Calu3 (cell line): ENCODE results near the gene BCL2L1. TPM values are rescaled to one million over a fixed set of nuclear protein-coding genes. Genes with fewer than 3 reads are reported as not detected.

Experiments used
- BruUV-seq: library from RNA; stranded (reverse); fragments of 400-500 nt; replicated peaks from 2 replicates; lab custom pipeline; 2021; lab: Mats Ljungman, UMichigan
- CTCF ChIA-PET: fragments of 300-600 bp; sonication (Branson Sonifier 250); formaldehyde crosslinking; loops from one replicate; lab custom pipeline; 2022; ENCODE audit warnings: antibody characterized with exemption; lab: Charles Lee
- DNase-seq: peaks from one replicate; pipeline ENCODE4 v3.0.0; 2022
- H3K27ac Mint-ChIP-seq: one replicate; pipeline ENCODE4 v1.8.0; 2022; ENCODE audit warnings: mixed read lengths; ENCODE audit not compliant: unreplicated experiment
- H3K27me3 Mint-ChIP-seq: one replicate; pipeline ENCODE4 v1.8.0; 2022; ENCODE audit warnings: mixed read lengths; ENCODE audit not compliant: unreplicated experiment
- H3K36me3 Mint-ChIP-seq: one replicate; pipeline ENCODE4 v1.8.0; 2022; ENCODE audit warnings: mild to moderate bottlenecking, moderate library complexity, mixed read lengths; ENCODE audit not compliant: insufficient read depth, unreplicated experiment
- H3K4me1 Mint-ChIP-seq: one replicate; pipeline ENCODE4 v1.8.0; 2022; ENCODE audit warnings: mild to moderate bottlenecking, low read depth, mixed read lengths; ENCODE audit not compliant: unreplicated experiment
- H3K4me3 Mint-ChIP-seq: one replicate; pipeline ENCODE4 v1.8.0; 2022; ENCODE audit warnings: mild to moderate bottlenecking, low read depth, moderate library complexity, mixed read lengths; ENCODE audit not compliant: unreplicated experiment
- H3K9me3 Mint-ChIP-seq: one replicate; pipeline ENCODE4 v1.8.0; 2022; ENCODE audit warnings: low read depth, mixed read lengths; ENCODE audit not compliant: unreplicated experiment
- intact Hi-C: fragments of 100-400 bp; cut with micrococcal nuclease; formaldehyde crosslinking; loops from one replicate; pipeline ENCODE4 v1.10.0; 2022; ENCODE audit not compliant: unreplicated experiment
- total RNA-seq: library from RNA; stranded (reverse); gene quantifications from 2 replicates; pipeline ENCODE4 v1.2.3, GENCODE V29; 2022
- TF ChIP-seq, protein P1 (sequence below): fragments of 200-600 bp; IDR thresholded peaks from one replicate; pipeline ENCODE4 v1.8.0; 2022; ENCODE audit warnings: antibody characterized with exemption; ENCODE audit not compliant: unreplicated experiment

Gene BCL2L1
- total RNA-seq, 1 experiment from 2014 or later = 290 TPM

DNA sequence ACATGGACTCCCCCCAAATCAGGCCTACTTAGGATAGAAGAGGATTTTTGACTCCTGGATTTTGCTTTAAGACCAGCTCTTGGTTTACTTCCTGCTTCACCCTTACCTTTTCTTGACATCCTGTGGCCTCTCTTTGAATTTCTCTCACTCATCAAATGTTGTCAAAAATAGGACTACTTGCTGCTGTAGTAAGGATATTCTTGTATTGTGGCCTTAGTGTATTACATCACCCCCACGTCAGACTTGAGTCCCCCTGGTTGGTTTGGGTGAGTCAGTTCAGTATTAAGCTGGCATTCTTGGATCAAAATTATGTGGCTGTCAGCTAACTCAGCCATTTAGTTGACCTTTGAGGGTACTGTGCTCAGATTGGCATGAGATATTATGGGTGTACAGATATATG lies 17.5 kb upstream of the BCL2L1 start:
- Mint-ChIP-seq H3K4me3 (no peak overlapping the region), H3K27ac (no peak overlapping the region), H3K9me3 (no peaks in the 10 kb centered on the region), H3K4me1 (peaks cover 20% of the 10 kb centered on the region), H3K36me3 (peaks cover 12% of the 10 kb centered on the region), H3K27me3 (no peaks in the 10 kb centered on the region)
- TF ChIP-seq, protein P1, sequence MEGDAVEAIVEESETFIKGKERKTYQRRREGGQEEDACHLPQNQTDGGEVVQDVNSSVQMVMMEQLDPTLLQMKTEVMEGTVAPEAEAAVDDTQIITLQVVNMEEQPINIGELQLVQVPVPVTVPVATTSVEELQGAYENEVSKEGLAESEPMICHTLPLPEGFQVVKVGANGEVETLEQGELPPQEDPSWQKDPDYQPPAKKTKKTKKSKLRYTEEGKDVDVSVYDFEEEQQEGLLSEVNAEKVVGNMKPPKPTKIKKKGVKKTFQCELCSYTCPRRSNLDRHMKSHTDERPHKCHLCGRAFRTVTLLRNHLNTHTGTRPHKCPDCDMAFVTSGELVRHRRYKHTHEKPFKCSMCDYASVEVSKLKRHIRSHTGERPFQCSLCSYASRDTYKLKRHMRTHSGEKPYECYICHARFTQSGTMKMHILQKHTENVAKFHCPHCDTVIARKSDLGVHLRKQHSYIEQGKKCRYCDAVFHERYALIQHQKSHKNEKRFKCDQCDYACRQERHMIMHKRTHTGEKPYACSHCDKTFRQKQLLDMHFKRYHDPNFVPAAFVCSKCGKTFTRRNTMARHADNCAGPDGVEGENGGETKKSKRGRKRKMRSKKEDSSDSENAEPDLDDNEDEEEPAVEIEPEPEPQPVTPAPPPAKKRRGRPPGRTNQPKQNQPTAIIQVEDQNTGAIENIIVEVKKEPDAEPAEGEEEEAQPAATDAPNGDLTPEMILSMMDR = no peak
- BruUV-seq = no TSS peak
- DNase-seq = no peak
- intact Hi-C loops = no loop called here
- CTCF ChIA-PET = interaction anchor here (0.5 to 5.0 kb wide), 8 partner anchors 11 to 178 kb away, joined by 3 to 25 read pairs (median 4); partner anchors contain the start of gene BCL2L1

DNA sequence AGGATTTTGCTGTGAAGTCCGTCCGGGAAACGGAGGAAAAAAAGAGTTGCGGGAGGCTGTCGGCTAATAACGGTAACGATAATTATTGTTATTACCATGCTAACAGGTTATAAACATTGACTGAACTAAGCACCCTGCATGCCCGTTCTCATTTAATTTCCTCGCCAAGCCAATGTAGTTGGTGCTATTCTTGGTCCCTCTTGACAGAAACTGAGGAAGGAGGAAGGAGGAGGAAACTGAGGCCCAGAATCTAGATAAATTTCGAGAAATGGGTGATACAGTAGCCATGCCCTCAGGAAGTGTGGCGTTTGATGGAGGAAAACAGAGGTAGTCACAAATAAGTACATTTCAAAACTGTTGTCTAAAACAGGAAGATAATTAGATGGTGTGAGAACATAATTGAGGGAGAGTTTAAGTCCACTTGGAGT lies 16.9 kb upstream of the BCL2L1 start:
- intact Hi-C loops = no loop called here
- H3K4me3 Mint-ChIP-seq = no peak overlapping the region
- peaks cover 17% of the 10 kb centered on the region for H3K4me1 Mint-ChIP-seq
- peaks cover 6% of the 10 kb centered on the region for H3K36me3 Mint-ChIP-seq
- no peak for DNase-seq
- no peaks in the 10 kb centered on the region for H3K27me3 Mint-ChIP-seq
- TF ChIP-seq, protein P1 = no peak
- H3K27ac Mint-ChIP-seq = no peak overlapping the region
- no peaks in the 10 kb centered on the region for H3K9me3 Mint-ChIP-seq
- BruUV-seq = TSS peak; percentile 56
- CTCF ChIA-PET = interaction anchor here (0.6 to 5.0 kb wide), 9 partner anchors 12 to 177 kb away, joined by 3 to 25 read pairs (median 4); partner anchors contain the start of gene BCL2L1

DNA sequence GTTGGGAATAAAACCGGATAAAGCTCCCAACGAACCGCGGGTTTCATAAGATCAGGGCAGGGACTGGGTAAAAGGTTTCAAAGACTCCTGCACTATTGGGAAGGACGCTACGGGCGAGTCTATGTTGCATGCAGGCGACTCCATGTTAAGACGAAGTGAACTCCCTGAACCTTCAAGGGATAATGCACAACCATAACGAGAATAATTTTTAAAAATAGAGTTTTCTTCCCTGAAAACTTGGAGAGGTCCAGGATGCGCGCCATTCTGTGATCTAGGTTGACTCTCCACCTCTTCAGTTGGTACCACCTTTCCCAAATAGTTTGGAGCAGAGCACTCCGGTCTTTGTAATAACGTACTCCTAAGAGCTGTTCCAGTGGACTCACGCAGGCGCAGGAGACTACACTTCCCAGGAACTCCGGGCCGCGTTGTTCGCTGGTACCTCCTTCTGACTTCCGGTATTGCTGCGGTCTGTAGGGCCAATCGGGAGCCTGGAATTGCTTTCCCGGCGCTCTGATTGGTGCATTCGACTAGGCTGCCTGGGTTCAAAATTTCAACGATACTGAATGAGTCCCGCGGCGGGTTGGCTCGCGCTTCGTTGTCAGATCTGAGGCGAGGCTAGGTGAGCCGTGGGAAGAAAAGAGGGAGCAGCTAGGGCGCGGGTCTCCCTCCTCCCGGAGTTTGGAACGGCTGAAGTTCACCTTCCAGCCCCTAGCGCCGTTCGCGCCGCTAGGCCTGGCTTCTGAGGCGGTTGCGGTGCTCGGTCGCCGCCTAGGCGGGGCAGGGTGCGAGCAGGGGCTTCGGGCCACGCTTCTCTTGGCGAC lies 16.3 kb upstream of the BCL2L1 start, which contains the start of gene TPX2:
TPX2 (plus strand) TSS at position 562 of the 821 bp plus-strand sequence. CDS start 18,187 bp downstream, outside the sequence.
- DNase-seq = peak; percentile 97
- Mint-ChIP-seq H3K4me3 (no peak within 1 kb of the TSS), H3K27me3 (no peaks in the 10 kb centered on the region), H3K27ac (no peak within 1 kb of the TSS), H3K4me1 (peaks cover 11% of the 10 kb centered on the region), H3K9me3 (no peaks in the 10 kb centered on the region), H3K36me3 (no peaks in the 10 kb centered on the region)
- TF ChIP-seq, protein P1 = no peak
- CTCF ChIA-PET = interaction anchor here (0.9 to 5.0 kb wide), 10 partner anchors 11 to 176 kb away, joined by 3 to 25 read pairs (median 3); partner anchors contain the start of gene BCL2L1
- no TSS peak for BruUV-seq
- intact Hi-C loops = no loop called here

DNA sequence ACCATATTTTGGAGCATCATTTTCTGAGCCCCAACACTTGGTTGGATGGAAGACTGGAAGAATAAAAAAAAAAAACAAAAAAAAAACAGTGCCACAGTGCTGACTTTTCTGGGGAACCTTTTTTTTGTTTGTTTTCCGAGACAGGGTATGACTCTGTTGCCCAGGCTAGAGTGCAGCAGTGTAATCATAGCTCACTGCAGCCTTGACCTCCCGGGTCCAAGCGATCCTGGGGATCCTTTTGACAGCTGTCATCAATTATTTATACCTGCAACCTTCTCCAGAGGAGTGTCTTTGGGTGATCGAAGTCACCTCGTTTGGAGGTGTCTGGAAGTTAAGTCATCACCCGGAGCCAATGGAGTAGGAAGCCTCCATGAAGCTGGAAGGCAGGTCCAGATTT lies 8.7 kb upstream of the BCL2L1 start:
- Mint-ChIP-seq H3K27ac (no peak overlapping the region), H3K9me3 (no peaks in the 10 kb centered on the region), H3K4me1 (no peaks in the 10 kb centered on the region), H3K27me3 (no peaks in the 10 kb centered on the region), H3K4me3 (no peak overlapping the region), H3K36me3 (no peaks in the 10 kb centered on the region)
- TF ChIP-seq, protein P1 = no peak
- DNase-seq = no peak
- BruUV-seq = no TSS peak
- CTCF ChIA-PET = no interaction called here
- intact Hi-C loops = no loop called here
